ENCODE measurements around the gene C15orf40.

DNA sequence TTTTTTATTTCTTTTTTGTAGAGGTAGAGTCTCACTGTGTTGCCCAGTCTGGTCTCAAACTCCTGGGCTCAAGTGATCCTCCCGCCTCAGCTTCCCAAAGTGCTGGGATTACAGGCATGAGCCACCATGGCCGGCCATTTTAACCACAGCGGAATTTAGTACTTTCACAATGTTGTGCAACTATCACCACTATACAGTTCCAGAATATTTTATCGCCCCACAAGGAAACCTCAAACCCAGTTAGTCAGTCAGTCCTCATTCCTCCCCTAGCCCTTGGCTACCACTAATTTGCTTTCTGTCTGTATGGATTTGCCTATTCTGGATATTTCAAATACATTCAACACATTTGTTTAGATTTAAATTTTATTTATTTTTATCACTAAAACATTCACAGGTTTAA is 43.4 kb downstream of the C15orf40 start:
- TF ChIP-seq ZNF121 (tag by site-specific recombination; IDR thresholded peaks at IDR 0.05): peak; percentile 50; the same call in 1 of the 2 replicates
- TF ChIP-seq ZNF292 (tag by site-specific recombination; IDR thresholded peaks at IDR 0.05; ENCODE audit: borderline replicate concordance, low read depth): no peak
- TF ChIP-seq, protein P1, sequence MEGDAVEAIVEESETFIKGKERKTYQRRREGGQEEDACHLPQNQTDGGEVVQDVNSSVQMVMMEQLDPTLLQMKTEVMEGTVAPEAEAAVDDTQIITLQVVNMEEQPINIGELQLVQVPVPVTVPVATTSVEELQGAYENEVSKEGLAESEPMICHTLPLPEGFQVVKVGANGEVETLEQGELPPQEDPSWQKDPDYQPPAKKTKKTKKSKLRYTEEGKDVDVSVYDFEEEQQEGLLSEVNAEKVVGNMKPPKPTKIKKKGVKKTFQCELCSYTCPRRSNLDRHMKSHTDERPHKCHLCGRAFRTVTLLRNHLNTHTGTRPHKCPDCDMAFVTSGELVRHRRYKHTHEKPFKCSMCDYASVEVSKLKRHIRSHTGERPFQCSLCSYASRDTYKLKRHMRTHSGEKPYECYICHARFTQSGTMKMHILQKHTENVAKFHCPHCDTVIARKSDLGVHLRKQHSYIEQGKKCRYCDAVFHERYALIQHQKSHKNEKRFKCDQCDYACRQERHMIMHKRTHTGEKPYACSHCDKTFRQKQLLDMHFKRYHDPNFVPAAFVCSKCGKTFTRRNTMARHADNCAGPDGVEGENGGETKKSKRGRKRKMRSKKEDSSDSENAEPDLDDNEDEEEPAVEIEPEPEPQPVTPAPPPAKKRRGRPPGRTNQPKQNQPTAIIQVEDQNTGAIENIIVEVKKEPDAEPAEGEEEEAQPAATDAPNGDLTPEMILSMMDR (tag by site-specific recombination; IDR thresholded peaks at IDR 0.05): no peak
- TF ChIP-seq ZNF416 (tag by site-specific recombination; IDR thresholded peaks at IDR 0.05): no peak
- no peak for TF ChIP-seq ZNF311 (tag by site-specific recombination; IDR thresholded peaks at IDR 0.05; ENCODE audit: borderline replicate concordance)
- TF ChIP-seq, protein P2, sequence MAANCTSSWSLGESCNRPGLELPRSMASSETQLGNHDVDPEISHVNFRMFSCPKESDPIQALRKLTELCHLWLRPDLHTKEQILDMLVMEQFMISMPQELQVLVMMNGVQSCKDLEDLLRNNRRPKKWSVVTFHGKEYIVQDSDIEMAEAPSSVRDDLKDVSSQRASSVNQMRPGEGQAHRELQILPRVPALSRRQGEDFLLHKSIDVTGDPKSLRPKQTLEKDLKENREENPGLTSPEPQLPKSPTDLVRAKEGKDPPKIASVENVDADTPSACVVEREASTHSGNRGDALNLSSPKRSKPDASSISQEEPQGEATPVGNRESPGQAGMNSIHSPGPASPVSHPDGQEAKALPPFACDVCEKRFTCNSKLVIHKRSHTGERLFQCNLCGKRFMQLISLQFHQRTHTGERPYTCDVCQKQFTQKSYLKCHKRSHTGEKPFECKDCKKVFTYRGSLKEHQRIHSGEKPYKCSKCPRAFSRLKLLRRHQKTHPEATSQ (tag by site-specific recombination; IDR thresholded peaks at IDR 0.05): no peak
- TF ChIP-seq, protein P3, sequence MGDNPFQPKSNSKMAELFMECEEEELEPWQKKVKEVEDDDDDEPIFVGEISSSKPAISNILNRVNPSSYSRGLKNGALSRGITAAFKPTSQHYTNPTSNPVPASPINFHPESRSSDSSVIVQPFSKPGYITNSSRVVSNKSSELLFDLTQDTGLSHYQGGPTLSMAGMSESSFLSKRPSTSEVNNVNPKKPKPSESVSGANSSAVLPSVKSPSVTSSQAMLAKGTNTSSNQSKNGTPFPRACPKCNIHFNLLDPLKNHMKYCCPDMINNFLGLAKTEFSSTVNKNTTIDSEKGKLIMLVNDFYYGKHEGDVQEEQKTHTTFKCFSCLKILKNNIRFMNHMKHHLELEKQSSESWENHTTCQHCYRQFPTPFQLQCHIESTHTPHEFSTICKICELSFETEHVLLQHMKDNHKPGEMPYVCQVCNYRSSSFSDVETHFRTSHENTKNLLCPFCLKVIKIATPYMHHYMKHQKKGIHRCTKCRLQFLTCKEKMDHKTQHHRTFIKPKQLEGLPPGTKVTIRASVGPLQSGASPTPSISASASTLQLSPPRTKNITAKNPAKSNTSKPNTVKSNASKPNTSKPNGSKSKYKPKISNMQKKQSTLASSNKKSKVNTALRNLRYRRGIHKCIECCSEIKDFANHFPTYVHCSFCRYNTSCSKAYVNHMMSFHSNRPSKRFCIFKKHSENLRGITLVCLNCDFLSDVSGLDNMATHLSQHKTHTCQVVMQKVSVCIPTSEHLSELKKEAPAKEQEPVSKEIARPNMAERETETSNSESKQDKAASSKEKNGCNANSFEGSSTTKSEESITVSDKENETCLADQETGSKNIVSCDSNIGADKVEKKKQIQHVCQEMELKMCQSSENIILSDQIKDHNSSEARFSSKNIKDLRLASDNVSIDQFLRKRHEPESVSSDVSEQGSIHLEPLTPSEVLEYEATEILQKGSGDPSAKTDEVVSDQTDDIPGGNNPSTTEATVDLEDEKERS (tag by site-specific recombination; IDR thresholded peaks at IDR 0.05): no peak
- TF ChIP-seq ZNF623 (tag by site-specific recombination; IDR thresholded peaks at IDR 0.05): no peak
- TF ChIP-seq, protein P4, sequence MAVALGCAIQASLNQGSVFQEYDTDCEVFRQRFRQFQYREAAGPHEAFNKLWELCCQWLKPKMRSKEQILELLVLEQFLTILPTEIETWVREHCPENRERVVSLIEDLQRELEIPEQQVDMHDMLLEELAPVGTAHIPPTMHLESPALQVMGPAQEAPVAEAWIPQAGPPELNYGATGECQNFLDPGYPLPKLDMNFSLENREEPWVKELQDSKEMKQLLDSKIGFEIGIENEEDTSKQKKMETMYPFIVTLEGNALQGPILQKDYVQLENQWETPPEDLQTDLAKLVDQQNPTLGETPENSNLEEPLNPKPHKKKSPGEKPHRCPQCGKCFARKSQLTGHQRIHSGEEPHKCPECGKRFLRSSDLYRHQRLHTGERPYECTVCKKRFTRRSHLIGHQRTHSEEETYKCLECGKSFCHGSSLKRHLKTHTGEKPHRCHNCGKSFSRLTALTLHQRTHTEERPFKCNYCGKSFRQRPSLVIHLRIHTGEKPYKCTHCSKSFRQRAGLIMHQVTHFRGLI (tag by site-specific recombination; IDR thresholded peaks at IDR 0.05): no peak
- no peak for TF ChIP-seq ZNF23 (tag by site-specific recombination; IDR thresholded peaks at IDR 0.05; ENCODE audit: borderline replicate concordance)
- no peak for TF ChIP-seq ZNF48 (tag by site-specific recombination; IDR thresholded peaks at IDR 0.05)
- TF ChIP-seq ZNF302 (tag by site-specific recombination; IDR thresholded peaks at IDR 0.05; ENCODE audit: low read depth): no peak
- TF ChIP-seq, protein P5, sequence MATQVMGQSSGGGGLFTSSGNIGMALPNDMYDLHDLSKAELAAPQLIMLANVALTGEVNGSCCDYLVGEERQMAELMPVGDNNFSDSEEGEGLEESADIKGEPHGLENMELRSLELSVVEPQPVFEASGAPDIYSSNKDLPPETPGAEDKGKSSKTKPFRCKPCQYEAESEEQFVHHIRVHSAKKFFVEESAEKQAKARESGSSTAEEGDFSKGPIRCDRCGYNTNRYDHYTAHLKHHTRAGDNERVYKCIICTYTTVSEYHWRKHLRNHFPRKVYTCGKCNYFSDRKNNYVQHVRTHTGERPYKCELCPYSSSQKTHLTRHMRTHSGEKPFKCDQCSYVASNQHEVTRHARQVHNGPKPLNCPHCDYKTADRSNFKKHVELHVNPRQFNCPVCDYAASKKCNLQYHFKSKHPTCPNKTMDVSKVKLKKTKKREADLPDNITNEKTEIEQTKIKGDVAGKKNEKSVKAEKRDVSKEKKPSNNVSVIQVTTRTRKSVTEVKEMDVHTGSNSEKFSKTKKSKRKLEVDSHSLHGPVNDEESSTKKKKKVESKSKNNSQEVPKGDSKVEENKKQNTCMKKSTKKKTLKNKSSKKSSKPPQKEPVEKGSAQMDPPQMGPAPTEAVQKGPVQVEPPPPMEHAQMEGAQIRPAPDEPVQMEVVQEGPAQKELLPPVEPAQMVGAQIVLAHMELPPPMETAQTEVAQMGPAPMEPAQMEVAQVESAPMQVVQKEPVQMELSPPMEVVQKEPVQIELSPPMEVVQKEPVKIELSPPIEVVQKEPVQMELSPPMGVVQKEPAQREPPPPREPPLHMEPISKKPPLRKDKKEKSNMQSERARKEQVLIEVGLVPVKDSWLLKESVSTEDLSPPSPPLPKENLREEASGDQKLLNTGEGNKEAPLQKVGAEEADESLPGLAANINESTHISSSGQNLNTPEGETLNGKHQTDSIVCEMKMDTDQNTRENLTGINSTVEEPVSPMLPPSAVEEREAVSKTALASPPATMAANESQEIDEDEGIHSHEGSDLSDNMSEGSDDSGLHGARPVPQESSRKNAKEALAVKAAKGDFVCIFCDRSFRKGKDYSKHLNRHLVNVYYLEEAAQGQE (tag by site-specific recombination; IDR thresholded peaks at IDR 0.05): no peak
